Measurements from ENCODE around the gene SHANK1.

SHANK1 gene

GRCh38 chr19:50750010-50750409 is 30.4 kb upstream of the SHANK1 start:
- no peak for TF ChIP-seq FOXP2 (optimal IDR thresholded peaks at IDR 0.05; ENCODE audit: borderline replicate concordance, extremely low read depth, extremely low read length, insufficient read depth)
- no peak for TF ChIP-seq TAF1 (IDR thresholded peaks at IDR 0.05; ENCODE audit: borderline replicate concordance, insufficient read depth, low read length)
- no peak for TF ChIP-seq SIN3A (IDR thresholded peaks at IDR 0.05; ENCODE audit: borderline replicate concordance, insufficient read depth, low read length)
- TF ChIP-seq POLR2AphosphoS5 (IDR thresholded peaks at IDR 0.05; ENCODE audit: low read depth, low read length), result no peak
- TF ChIP-seq REST (IDR thresholded peaks at IDR 0.05; ENCODE audit: insufficient read depth in 1 of 2, low read depth in 2 of 2, low read length in 2 of 2), result no peak

GRCh38 chr19:50749490-50749889 is 29.9 kb upstream of the SHANK1 start:
- TF ChIP-seq SIN3A (IDR thresholded peaks at IDR 0.05; ENCODE audit: borderline replicate concordance, insufficient read depth, low read length) (no peak), POLR2AphosphoS5 (IDR thresholded peaks at IDR 0.05; ENCODE audit: low read depth, low read length) (no peak), REST (IDR thresholded peaks at IDR 0.05; ENCODE audit: insufficient read depth in 1 of 2, low read depth in 2 of 2, low read length in 2 of 2) (no peak), TAF1 (IDR thresholded peaks at IDR 0.05; ENCODE audit: borderline replicate concordance, insufficient read depth, low read length) (no peak), FOXP2 (optimal IDR thresholded peaks at IDR 0.05; ENCODE audit: borderline replicate concordance, extremely low read depth, extremely low read length, insufficient read depth) (no peak)

DNA sequence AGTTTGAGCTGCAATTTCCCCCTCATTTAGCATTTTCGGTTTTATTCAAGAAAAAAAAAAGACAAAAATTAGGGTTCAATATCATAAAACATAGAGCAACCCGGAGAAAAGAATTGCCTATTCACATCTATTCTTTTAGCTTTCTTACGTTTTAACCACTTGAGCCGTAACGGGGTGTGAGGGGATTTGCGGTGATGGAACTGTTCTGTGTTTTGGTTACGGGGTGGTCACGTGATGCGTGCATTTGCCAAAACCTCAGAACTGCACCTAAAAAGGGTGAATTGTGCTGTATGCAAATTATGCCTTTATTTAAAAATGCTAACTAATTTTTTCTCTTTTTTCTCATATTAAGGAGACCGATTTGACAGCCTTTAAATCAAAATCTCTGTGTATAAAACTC is 25.6 kb upstream of the SHANK1 start:
- TF ChIP-seq REST (IDR thresholded peaks at IDR 0.05; ENCODE audit: insufficient read depth in 1 of 2, low read depth in 2 of 2, low read length in 2 of 2), result no peak
- no peak for TF ChIP-seq TAF1 (IDR thresholded peaks at IDR 0.05; ENCODE audit: borderline replicate concordance, insufficient read depth, low read length)
- TF ChIP-seq POLR2AphosphoS5 (IDR thresholded peaks at IDR 0.05; ENCODE audit: low read depth, low read length), result no peak
- no peak for TF ChIP-seq FOXP2 (optimal IDR thresholded peaks at IDR 0.05; ENCODE audit: borderline replicate concordance, extremely low read depth, extremely low read length, insufficient read depth)
- TF ChIP-seq SIN3A (IDR thresholded peaks at IDR 0.05; ENCODE audit: borderline replicate concordance, insufficient read depth, low read length), result no peak

DNA sequence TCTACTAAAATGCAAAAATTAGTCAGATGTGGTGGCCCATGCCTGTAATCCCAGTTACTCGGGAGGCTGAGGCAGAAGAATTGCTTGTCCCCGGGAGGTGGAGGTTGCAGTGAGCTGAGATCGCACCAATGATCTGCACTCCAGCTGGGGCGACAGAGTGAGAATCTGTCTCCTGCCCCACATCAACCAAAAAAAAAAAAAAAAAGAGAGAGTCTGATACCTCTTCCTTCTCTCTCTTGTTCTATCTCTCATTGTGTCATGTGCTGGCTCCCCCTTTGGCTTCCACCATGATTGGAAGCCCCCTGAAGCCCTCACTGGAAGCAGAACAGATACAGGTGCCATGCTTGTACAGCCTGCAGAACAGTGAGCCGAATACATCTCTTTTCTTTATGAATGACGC is 23.9 kb upstream of the SHANK1 start:
- TF ChIP-seq FOXP2 (optimal IDR thresholded peaks at IDR 0.05; ENCODE audit: borderline replicate concordance, extremely low read depth, extremely low read length, insufficient read depth), result no peak
- TF ChIP-seq POLR2AphosphoS5 (IDR thresholded peaks at IDR 0.05; ENCODE audit: low read depth, low read length), result no peak
- TF ChIP-seq TAF1 (IDR thresholded peaks at IDR 0.05; ENCODE audit: borderline replicate concordance, insufficient read depth, low read length), result no peak
- no peak for TF ChIP-seq SIN3A (IDR thresholded peaks at IDR 0.05; ENCODE audit: borderline replicate concordance, insufficient read depth, low read length)
- no peak for TF ChIP-seq REST (IDR thresholded peaks at IDR 0.05; ENCODE audit: insufficient read depth in 1 of 2, low read depth in 2 of 2, low read length in 2 of 2)

Measured in PFSK-1 (cell line).